Measurements from ENCODE around the gene GRB2.
"Not testable (repeated sequence)": the region's sequence is repeated elsewhere in the genome, so short reads cannot be mapped to it uniquely, and the experiment has no call there.

GRB2 gene

DNA sequence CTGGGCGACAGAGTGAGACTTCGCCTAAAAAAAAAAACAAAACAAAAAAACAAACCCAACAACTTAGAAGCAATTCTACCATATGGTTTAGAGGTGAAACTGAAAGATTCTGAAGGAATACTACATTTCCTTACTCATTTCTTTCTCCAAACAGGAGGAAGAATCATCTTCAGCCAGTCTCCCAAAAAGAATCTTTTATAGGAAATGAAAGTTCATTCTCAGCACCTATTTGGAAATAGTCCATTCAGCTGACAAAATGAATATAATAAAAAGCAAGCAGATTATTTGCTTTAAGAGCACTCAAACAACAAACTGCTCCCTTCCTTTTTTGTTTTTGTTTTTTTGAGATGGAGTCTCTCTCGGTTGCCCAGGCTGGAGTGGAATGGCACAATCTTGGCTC lies 17.7 kb downstream of the GRB2 start:
- DNase-seq (ENCODE audit: low spot score), result no peak

DNA sequence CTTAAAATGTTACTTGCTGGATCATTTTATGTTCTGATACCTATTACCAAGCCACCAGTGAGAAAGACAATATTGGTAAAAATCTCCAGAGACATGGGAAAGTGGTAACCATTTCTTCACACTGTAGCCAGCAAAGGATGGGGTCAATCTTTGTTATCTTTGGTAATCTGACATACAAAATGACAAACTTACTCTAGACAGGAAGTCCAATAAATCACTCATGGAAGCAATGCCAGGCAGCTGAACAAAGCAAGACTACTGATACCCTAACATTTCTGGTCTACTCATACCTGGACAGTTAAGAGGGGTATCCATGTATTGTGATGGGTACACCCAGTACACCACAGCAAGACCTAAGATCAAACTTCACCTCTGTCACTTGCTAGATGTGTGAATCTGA lies 19.0 kb downstream of the GRB2 start:
- no peak for DNase-seq (ENCODE audit: low spot score)

DNA sequence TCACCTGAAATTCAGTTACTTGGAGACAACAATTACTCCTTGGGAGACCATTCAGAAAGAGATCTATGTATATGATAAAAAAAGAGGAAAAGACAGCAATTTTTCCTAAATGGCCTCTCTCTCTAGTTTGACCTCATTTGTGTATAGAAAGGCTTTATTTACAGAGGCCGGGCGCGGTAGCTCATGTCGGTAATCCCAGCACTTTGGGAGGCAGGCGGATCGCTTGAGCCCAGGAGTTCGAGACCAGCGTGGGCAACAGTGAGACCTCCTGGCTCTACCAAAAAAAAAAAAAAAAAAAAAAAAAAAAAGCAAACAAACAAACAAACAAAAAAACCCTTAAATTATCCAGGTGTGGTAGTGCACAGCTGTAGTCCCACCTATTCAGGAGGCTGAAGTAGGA lies 20.7 kb downstream of the GRB2 start:
- DNase-seq (ENCODE audit: low spot score), result no peak

DNA sequence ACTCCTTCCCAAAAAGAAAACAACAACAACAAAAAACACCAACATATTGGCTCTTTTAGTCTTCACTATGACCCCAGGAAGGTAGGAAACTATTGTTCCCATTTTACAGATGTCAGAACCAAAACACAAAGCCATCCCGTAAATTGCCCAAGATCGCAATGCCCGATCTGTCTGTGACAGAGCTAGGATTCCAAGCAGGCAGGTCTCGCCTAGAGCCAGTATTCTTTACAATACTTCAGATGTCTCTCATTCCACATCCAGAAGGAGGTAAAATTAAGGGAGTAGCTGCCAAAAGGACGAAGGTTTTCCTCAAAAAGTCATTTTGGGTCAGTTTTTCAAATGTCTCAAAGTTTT lies 21.7 kb downstream of the GRB2 start:
- no peak for DNase-seq (ENCODE audit: low spot score)

DNA sequence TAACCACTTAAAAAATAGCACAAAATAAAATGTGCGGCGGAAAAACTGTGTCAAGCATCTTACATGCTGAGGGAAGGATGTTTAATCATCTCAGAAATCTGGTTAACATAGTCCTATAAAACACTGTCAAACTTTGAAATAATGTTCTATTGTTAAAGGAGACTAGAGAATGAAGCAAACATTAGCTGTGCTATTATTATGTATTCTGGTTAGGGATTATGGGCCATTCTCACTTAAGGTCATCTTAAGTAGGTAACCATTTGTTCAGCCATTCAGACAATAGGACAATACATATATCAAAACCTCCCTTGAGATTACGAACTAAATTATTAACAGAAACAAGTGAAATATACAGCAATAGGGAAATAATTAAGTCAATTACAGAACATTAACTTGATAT lies 24.7 kb downstream of the GRB2 start:
- DNase-seq (ENCODE audit: low spot score), result no peak

DNA sequence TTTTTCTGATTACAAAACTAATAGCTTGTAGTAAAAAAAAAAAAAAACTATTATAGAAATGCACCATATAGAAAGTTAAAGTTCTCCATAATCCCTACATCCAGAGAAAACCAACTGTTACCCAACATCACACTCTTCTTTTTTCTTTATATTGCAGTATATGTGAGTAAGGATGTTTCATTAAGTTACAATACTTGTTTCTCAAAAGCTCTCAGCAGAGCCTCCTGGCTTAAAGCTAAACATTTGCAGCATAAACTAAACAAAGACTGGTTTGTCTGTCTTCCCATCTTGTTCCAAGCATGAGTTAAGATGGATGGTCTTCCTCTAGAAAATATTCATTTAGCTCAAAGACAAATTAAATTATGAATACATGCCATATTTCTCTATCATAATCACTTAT lies 25.2 kb downstream of the GRB2 start:
- DNase-seq (ENCODE audit: low spot score), result no peak

DNA sequence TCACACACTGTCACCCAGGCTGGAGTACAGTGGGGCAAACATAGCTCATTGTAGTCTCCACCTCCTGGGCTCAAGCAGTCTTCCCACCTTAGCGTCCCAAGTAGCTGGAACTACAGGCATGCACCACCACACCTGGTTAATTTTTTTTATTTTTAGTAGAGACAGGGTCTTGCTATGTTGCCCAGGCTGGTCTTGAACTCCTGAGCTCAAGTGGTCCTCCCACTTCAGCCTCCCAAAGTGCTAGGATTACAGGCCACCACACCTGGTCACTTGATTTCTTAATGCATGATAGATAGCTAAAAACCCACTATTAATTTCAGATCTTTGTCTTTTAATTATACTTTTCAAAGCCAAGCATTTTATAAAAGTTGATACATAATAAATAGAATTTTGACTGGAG lies 26.1 kb downstream of the GRB2 start:
- DNase-seq (ENCODE audit: low spot score), result not testable (repeated sequence)

DNA sequence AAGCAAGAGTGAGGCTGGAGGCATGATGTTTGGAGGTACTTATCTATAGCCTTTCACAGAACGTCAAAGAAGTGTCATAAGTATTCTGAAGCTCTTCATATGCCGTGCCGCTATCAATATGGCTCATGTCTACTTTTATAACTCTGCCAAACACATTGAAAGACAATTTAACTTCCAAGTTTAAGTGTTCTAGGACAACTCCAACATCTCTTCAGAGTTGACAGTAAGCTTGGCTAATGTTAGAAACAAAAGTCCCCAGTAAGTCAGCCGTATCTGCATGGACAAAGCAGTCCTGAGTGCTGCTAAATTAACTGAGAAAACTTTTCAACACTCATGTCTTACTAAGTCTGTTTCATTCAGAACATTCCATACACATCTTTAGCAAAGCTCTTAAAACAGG lies 32.2 kb downstream of the GRB2 start:
- no peak for DNase-seq (ENCODE audit: low spot score)

DNA sequence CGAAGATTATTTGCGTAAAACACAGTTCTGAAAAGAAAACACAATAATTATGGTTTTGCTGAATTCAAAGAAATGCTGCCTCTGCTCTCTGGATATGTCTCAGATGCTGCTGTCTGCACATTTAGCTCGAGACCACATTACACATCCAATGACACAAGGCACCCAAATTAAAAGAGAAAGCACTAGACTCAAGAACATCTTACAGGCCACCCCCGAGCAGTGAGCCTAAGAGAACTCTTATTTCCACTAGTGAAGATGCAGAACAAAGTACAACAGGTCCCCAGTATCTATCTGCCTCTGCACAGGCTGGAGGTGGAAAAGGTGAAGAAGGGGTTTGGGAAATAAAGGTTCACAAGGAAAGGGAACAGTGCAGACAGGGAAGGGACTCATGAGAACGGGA lies 33.5 kb downstream of the GRB2 start:
- DNase-seq (ENCODE audit: low spot score), result no peak

DNA sequence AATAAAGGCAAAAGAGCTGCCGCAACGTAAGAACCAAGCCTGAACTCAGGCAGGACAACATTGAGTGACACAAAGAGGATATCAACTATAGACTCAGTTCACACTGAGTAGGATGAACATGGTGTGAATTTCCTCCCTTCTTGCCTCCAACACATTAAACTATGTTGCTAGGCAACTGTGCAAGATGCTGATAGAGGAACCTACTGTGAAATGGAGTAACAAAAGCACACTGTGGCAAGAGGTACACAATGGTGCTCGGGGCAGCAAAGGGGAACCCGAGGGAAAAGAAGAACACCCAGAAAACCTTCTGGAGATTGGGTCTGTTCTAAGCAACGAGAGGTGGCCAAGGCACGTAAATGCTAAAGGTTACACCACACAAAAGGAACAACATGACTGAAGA lies 34.1 kb downstream of the GRB2 start:
- DNase-seq (ENCODE audit: low spot score), result no peak

DNA sequence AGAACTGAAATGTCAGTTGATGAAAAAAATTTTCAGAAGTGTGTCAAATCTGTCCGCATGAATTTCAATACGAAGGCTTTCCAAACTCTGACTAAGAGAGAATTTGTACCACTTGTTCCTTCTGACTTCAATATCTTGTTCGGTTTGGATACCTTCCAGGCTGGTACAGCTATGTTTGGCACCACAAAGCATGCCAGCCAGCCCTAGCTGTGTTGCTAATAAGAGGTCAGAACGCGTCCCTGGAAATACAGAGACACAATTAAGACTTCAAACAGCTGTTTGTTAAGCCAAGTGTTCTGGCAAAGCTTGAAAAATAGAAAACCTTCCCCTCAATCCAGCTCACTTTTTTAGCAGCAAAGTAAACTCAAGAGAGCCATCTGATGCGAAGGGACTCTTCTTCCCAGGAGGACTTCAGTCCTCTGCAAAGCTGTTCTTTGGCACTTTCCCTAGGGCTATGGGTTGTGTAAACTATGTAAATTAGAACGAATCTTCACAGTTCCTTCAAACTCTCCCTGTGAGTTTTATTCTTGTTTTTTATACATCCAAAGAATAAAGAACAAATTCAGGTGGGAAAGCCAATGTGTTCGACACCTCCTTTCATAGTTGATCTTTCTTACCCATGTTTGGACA lies 35.1 kb downstream of the GRB2 start:
- no peak for DNase-seq (ENCODE audit: low spot score)

DNA sequence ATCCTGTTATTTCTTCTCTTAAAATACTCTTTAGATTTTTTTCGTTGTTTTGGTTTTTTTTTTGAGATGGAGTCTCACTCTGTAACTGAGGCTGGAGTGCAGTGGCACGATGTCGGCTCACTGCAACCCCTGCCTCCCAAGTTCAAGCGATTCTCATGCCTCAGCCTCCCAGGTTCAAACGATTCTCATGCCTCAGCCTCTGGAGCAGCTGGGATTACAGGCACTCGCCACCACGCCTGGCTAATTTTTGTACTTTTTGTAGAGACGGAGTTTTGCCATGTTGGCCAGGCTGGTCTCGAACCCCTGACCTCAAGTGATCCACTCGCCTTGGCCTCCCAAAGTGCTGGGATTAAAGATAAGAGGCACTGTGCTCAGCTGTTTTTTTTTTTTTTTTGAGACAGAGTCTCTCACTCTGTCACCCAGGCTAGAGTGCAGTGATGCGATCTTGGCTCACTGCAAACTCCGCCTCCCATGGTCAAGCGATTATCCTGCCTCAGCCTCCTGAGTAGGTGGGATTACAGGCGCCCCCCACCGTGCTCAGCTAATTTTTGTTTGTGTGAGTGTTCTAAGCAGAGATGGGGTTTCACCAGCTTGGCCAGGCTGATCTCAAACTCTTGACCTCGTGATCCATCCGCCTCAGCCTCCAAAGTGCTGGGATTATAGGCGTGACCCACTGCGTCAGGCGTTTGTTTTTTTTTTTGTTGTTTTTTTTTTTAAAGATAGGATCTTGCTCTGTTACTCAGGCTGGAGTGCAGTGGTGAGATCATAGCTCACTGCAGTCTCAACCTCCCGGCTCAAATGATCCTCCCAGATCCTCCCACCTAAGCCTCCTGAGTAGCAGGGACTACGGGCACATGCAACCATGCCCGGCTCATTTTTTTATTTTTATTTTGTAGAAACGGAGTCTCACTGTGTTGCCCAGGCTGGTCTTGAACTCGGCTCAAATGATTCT lies 37.4 kb downstream of the GRB2 start:
- not testable (repeated sequence) for DNase-seq (ENCODE audit: low spot score)

DNA sequence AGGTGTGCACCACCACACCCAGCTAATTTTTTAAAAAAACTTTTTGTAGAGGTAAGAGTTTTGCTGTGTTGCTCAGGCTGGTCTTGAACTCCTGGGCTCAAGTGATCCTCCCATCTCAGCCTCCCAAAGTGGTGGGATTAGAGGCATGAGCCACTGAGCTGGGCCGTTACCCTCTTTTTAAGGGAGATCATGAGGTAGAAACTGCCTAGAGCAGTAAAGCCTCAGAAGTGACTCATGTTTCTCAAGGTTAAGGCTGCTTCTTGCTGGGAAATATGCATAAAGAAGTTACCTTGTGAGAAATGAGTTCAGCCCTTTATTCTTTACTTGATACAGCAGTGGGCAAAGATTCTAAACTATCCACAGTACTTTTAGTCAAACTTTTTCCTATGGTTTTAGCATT lies 38.2 kb downstream of the GRB2 start:
- no peak for DNase-seq (ENCODE audit: low spot score)

DNA sequence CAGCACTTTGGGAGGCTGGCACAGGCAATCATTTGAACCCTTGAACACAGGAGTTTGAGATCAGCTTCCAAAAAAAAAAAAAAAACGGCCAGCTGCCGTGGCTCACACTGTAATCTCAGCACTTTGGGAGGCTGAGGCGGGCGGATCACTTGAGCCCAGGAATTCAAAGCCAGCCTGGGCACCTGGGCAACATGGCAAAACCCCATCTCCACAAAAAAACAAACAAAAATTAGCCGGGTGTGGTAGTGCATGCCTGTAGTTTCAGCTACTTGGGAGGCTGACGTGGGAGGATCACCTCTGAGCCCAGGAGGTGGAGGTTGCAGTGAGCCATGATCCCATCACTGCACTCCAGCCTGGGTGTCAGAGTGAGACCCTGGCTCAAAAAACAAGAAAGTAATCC lies 39.0 kb downstream of the GRB2 start:
- no peak for DNase-seq (ENCODE audit: low spot score)

DNA sequence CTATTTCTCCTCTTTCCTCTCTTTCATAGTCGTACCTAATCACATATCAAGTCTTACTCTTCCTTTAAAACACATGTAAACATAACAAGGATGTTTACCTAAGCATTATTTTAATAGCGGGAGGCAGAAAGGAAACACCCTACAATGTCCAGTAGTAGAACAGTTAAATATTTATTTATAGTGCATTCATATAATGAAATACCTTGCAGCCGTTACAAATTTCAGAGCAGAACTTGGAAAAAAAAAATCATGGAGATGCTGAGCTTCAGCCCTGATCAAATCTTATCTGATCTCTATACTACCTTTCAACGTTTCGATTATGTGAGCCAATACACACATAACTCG lies 39.6 kb downstream of the GRB2 start:
- DNase-seq (ENCODE audit: low spot score), result no peak

DNA sequence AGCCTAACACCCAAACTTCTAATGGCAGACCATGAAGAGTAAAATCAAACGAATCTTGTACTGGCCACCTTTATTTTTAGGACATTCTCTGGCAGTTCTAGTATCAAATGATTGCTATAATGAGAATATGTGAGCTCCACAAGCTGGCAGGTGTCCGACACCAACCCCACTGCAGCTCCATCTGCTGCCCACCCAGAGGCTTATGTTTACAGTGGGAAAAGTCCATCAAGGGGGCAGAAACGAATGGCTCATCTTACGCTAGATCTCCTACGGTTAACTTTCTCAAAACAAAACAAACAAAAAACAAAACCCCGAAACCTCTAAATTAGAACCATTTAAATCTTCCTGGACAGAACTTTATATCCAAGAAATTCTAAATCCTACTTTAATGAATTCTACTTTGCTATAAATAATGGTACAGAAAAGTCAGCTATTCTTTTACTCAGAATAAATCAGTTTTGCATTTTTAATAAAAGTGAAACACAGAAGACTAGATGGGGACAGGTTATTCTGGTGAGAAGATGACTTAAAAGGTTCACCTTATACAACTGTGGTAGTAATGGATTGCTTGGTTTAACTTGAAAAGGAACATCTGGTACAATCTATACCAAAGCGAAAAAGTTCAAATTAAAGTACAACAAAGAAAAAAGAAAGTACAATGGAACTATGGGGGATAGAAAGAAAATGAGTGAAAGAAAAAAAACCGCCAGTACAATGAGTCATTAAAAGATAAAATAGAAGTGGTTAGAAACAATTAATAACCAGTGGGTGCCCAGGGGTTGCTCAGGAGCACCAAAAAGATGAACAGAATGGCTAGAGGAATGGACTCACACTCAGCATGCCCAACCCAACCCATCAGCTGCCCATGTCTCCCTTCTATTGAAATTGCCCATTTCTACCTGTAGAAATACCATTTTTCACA lies 40.2 kb downstream of the GRB2 start:
- no peak for DNase-seq (ENCODE audit: low spot score)

DNA sequence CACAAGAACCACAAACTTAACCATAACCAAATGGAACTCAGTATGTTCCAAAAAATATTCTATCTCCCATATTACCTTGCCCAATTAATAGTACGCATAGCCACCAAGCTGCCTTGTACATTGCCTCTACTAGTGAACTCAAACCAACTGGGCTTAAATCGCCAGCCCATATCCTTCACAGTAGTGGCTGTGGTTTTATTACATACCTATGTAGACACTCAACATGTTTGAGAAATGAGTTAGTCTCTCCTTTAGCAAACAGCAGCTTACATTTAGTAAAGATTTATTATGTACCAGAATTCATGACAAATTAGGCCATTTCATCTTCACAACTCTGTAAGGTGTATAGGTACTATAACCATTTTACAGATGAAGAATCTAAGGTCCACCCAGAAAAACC lies 41.4 kb downstream of the GRB2 start:
- DNase-seq (ENCODE audit: low spot score), result no peak

DNA sequence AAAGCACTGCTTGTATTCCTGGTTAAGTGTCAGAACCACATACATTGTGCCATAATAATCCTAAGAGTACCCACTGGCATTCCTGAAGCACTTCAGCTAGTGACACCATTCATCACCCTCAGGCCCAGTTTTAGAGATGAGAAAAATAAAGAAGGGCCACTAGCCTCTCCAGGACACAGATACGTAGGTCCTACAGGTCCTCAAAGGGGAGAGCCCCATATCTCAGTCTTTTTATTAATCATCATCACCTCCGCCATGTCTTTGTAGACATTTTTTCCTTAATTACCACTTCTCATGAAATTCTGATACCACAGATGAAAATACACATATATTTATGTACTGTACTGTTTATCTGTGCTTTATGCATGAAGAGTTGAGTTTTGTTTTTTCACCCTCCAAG lies 43.5 kb downstream of the GRB2 start:
- no peak for DNase-seq (ENCODE audit: low spot score)

DNA sequence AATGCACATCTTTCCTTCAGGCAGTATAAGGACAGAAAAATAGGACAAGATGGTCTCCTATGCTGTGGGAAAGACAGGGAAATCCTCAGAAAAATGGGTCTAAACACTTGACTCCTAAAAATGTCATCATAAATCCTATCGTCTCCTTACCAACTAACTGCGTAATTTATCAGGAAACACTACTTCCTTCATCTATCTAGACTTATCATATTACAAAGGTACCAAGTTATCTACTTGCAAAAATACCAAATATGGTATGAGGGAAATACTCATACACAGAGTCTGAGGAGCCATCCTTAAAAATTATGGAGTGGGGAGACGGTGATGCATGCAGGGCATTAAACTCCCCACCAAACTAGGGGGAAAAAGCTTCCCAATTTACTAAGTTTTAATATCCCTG lies 44.1 kb downstream of the GRB2 start:
- no peak for DNase-seq (ENCODE audit: low spot score)

DNA sequence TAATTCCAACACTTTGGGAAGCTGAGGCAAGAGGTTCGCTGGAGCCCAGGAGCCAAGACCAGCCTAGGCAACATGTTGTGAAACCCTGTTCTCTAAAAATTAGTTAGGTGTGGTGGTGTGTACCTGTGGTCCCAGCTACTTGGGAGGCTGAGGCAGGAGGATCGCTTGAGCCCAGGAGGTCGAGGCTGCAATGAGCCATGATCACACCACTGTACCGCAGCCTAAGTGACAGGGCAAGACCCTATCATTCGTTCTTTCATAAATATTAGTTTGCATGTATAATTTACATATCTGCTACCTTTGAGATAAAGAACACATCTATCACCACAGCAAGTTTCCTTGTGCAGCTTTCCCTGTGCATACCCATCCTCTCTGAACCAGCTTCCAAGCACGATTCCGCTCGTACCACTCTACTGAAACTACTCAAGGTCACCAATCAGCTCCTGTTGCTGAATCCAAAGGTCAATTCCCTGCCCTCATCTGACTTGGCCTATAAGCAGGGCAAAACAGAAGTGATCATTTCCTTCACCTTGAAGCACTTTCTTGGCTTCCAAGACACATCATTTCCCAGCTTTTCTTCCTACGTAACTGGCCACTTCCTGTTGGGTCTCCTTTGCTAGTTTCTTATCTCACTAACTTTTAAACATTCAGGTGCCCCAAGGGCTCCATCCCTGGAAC lies 49.1 kb downstream of the GRB2 start:
- DNase-seq (ENCODE audit: low spot score), result peak; percentile 13

DNA sequence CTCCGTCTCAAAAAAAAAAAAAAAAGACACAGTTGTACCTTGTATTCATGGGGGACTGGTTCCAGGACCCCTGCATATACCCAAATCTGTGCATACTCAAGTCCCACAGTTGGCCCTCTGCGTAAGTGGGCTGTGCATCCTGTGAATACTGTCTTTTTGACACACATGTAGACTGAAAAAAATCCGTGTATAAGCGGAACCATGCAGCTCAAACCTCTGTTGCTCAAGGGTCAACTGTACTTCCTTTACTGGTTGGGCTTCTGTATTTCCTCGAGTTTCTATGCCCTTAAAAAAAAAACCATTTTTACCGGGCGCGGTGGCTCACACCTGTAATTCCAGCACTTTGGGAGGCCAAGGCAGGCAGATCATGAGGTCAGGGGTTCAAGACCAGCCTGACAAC lies 52.3 kb downstream of the GRB2 start:
- no peak for DNase-seq (ENCODE audit: low spot score)

DNA sequence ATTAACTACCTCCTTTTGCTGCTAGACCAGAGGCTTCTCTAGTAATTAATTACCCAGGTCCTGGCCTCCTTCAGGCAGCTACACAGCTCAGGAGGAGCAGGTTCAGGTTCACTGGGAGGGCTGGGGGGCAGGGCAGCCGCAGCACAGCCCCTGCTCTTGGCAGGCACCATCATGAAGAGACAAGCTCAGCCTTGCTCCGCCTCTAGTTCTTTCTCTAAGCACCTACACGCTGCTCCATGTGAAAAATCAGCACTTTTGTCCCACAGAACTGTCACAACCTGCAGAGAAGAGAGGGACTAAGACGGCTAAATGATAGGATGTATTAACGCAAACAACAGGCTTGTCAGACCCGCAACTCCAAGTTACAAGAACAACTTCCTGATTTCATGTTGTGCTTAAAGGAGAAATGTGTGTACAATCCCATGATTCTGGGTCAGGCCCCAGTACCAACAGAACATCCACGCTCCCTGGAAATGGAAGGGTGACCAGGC lies 53.4 kb downstream of the GRB2 start:
- DNase-seq (ENCODE audit: low spot score), result no peak

Data from kidney capillary endothelial cell (primary cell).